C4-2B (cell line): ENCODE data around the gene DPPA5.
"Not testable (repeated sequence)": the region's sequence is repeated elsewhere in the genome, so short reads cannot be mapped to it uniquely, and the experiment has no call there.

ENCODE experiments used
- H3K27ac ChIP-seq: fragments of 450-650 bp; 2 replicates; pipeline ENCODE4 v1.5.1; 2017
- ZFX ChIP-seq: fragments of 450-650 bp; IDR thresholded peaks from 2 replicates; pipeline ENCODE4 v1.6.1; 2017
- TF ChIP-seq, protein P1 (sequence below): fragments of 450-650 bp; conservative IDR thresholded peaks from 2 replicates; pipeline ENCODE4 v1.5.1; 2017; ENCODE audit warnings: mild to moderate bottlenecking

The DPPA5 gene

DNA sequence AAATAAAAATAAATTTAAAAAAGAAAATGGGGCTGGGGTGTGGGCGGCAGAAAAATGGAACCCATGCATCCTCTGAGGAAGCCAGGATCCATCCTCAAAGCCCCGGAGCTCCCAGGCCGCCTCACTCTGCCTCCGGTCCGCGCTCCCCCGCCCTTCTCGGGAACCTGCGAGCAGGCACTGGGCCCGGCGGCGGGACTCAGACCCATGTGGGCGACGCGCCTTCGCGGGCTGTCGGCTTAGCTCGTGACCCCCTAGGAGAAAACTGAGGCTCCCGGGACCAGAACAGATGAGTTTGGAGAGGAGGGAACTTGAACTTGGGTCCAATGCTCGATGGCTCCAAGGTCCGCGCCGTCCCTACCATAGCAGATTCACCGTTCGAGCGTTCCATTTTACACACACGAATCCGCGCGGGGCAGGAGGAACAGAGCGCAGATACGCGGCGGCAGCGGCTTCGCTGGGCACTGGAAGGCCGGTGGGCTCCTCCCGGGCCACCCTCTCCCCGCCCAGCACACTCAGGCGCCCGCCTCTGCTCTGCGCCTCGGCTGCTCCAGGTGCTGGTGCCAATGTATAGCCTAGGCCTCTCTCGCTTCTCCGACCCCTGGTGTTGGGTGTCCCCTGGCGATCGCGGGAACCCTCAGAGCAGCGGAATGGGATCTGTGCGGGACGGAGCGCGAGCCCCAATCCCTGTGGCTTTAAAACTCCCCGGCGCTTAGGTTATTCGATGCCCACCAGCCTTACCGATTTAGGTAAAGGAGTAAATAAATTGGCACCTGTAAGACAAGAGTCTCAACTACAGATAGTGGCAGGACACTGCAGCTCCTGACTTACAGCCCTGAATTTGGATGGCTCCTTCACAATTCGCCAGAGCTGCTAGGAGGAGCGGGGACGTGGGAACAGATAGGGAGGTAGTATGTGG, 39.2 kb downstream of the DPPA5 start:
- no peak for TF ChIP-seq ZFX
- TF ChIP-seq, protein P1, sequence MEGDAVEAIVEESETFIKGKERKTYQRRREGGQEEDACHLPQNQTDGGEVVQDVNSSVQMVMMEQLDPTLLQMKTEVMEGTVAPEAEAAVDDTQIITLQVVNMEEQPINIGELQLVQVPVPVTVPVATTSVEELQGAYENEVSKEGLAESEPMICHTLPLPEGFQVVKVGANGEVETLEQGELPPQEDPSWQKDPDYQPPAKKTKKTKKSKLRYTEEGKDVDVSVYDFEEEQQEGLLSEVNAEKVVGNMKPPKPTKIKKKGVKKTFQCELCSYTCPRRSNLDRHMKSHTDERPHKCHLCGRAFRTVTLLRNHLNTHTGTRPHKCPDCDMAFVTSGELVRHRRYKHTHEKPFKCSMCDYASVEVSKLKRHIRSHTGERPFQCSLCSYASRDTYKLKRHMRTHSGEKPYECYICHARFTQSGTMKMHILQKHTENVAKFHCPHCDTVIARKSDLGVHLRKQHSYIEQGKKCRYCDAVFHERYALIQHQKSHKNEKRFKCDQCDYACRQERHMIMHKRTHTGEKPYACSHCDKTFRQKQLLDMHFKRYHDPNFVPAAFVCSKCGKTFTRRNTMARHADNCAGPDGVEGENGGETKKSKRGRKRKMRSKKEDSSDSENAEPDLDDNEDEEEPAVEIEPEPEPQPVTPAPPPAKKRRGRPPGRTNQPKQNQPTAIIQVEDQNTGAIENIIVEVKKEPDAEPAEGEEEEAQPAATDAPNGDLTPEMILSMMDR = no peak
- no peak overlapping the region for H3K27ac ChIP-seq

DNA sequence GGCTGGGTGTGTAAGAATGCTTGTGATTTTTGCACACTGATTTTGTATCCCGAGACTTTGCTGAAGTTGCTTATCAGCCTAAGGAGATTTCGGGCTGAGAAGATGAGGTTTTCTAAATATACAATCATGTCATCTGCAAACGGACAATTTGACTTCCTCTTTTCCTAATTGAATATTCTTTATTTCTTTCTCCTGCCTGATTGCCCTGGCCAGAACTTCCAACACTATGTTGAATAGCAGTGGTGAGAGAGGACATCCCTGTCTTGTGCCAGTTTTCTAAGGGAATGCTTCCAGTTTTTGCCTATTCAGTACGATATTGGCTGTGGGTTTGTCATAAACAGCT, 43.6 kb downstream of the DPPA5 start:
- peak overlapping the region; percentile 52 for H3K27ac ChIP-seq
- TF ChIP-seq, protein P1 = peak; percentile 30

DNA sequence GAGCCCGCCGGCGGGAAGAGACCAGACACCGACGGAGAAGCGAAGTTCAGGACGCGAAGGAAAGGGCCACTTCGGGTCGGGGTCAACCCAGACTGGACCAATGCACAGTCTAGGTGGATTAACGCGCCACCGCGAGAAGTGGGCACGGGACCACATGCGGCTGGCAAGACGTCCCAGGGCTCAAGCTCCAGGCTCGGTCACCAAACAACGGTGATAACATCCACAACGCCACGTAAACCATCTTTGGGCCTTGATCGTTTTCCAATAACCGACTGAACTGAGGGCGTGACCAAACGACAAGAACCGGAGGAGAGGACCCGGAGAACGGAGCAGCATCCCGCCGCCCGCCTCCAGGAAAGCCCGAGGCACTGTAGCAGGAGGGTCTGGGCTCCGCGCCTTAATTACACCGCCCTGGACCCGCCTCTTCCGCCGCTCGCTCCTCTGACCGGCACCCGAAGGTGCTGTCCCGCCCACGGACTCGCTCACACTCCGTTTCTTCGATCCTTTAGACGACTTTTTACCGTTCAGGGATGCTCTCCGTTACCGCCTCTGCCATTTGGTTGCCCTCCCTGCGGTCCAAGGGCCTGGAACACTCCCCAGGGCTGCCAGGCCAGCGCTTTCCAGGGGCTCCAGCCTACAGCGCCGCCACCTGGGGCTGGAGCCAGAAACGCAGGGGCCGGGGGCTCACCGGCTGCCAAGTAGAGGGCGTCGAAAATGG, 44.1 kb downstream of the DPPA5 start:
- no peak for TF ChIP-seq ZFX
- TF ChIP-seq, protein P1 = peak; percentile 62
- peak overlapping the region; percentile 52 for H3K27ac ChIP-seq

DNA sequence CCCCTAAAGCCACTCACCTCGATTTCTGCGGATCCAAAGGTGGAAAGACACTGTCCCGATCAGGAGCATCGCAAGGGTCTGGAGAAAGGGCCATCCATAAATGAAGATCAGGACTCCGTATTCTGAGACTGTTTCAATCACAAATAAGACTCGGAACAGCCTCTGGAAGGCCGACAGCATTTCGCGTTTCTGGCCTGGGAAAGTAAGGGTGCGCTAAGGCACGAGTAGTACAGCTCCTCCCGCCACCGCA, 44.6 kb downstream of the DPPA5 start:
- no peak for TF ChIP-seq ZFX
- TF ChIP-seq, protein P1 = no peak
- H3K27ac ChIP-seq = peak overlapping the region; percentile 52

DNA sequence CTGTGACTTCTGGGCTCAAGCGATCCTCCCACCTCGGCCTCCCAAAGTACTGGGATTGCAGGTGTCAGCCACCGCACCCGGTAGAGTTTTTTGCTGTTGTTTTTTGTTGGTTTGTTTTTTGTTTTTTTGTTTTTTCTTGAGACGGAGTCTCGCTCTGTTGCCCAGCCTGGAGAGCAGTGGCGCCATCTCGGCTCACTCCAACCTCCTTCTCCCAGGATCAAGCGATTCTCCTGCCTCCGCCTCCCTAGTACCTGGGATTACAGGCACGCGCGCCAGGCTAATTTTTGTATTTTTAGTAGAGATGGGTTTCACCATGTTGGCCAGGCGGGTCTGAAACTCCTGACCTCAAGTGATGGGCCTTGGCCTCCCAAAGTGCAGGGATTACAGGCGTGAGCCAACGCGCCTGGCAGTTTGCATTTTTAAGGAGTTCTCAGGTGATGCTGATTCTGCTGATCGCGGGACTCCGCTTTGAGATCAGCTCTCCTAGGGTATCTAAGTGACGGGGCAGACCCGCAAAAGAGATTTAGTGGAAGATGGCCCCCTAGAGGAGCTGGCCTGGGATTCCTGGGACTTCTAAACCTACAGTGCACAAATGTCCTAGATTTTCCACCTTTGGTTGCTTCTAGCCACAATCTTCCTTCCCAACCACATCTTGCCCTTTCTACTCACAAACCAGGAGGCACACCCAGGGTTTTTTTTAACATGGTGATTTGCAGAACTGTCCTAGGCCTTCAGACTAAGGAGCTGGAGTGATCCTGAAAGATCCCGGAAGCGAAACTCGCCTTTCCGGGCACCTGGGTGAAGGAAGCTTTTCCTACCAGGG, 45.2 kb downstream of the DPPA5 start:
- H3K27ac ChIP-seq = peak overlapping the region; percentile 52
- TF ChIP-seq, protein P1 = no peak
- no peak for TF ChIP-seq ZFX

DNA sequence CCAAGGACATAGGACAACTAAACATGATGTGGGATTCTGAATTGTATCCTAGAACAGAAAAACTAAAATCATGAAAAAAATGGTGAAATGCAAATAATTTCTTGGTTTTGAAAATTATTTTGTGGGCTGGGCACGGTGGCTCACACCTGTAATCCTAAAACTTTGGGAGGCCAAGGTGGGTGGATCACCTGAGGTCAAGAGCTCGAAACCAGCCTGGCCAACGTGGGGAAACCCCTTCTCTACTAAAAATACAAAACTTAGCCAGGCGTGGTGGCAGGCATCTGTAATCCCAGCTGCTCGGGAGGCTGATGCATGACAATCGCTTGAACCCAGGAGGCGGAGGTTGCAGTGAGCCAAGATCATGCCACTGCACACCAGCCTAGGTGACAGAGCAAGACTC, 50.3 kb downstream of the DPPA5 start:
- H3K27ac ChIP-seq = not testable (repeated sequence)
